ENCODE results near the gene MEX3C. TPM values are rescaled to one million over a fixed set of nuclear protein-coding genes. Genes with fewer than 3 reads are reported as not detected.
A peak's percentile ranks its signal among the peaks of the same experiment; 100 is the strongest.

The MEX3C gene
- total RNA-seq: 54.2 and 57.4 TPM in 2 replicates

DNA sequence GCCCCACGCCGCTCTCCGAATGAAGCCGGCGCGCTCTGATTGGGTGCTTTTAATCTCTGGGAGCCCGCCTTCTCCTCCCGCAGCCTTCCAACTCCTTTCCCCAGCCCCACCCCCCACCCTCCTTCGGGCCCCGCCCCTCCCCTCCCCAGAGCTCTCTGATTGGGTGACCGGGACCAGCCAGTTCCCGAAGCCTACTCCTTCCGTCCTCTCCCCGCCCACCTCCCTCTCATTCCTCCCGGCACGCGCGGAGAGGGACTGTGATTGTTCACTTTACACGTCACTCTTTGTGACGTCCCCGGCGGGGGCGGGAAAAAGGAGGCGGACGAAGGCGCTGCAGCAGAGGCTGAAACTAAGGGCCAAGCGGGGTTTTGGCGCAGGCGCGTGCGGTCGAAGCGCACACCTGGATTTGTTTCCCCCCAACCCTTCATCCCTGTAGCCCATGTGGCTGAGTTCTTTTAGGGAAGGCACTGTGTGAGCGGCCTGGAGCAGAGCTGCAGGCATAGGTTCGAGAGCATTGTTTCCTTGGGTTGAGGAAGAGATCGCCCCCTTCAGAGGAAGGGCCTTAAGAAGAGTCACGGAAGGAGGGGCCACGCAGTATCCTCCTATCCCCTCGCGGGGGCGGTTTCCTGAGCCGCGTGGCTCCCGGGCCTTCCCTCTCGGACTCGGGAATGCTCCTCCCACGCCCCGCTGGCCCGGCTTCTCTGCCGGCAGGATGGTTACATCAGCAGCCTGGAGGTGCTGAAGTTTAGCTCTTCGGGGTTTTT is at the start of gene MEX3C:
Gene MEX3C (minus strand): TSS at position 21 of the 764 bp plus-strand sequence. CDS start 361 bp downstream, outside the sequence.
- H3K27ac Mint-ChIP-seq: peak within 1 kb of the TSS; percentile 97
- DNase-seq (peak; percentile 98), ATAC-seq (ENCODE audit: low read depth) (peak; percentile 82)
- no peaks in the 10 kb centered on the region for H3K9me3 Mint-ChIP-seq
- peaks cover 15% of the 10 kb centered on the region for H3K36me3 Mint-ChIP-seq (ENCODE audit: low read depth)
- H3K4me1 Mint-ChIP-seq: peaks cover 33% of the 10 kb centered on the region
- no peaks in the 10 kb centered on the region for H3K27me3 Mint-ChIP-seq
- peak within 1 kb of the TSS; percentile 96 for H3K4me3 Mint-ChIP-seq
- ChIA-PET CTCF (interaction anchor here (2.3 to 2.9 kb wide), 2 partner anchors 11 to 45 kb away, joined by 8 to 13 read pairs; no protein-coding TSS in a partner anchor), POLR2A (interaction anchor here (0.6 to 5.1 kb wide), 24 partner anchors 9 to 1769 kb away, joined by 3 to 113 read pairs (median 6); partner anchors contain the start of genes C18orf32, ELAC1, ME2 and SMAD4)
- TF ChIP-seq, protein P1, sequence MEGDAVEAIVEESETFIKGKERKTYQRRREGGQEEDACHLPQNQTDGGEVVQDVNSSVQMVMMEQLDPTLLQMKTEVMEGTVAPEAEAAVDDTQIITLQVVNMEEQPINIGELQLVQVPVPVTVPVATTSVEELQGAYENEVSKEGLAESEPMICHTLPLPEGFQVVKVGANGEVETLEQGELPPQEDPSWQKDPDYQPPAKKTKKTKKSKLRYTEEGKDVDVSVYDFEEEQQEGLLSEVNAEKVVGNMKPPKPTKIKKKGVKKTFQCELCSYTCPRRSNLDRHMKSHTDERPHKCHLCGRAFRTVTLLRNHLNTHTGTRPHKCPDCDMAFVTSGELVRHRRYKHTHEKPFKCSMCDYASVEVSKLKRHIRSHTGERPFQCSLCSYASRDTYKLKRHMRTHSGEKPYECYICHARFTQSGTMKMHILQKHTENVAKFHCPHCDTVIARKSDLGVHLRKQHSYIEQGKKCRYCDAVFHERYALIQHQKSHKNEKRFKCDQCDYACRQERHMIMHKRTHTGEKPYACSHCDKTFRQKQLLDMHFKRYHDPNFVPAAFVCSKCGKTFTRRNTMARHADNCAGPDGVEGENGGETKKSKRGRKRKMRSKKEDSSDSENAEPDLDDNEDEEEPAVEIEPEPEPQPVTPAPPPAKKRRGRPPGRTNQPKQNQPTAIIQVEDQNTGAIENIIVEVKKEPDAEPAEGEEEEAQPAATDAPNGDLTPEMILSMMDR (IDR thresholded peaks at IDR 0.05): no peak
- intact Hi-C loops (cut with micrococcal nuclease): loop anchor here (1.0 to 5.0 kb wide), 12 partner anchors 27 to 1706 kb away; partner anchors contain the start of genes ELAC1, MBD1, ME2 and MRO

DNA sequence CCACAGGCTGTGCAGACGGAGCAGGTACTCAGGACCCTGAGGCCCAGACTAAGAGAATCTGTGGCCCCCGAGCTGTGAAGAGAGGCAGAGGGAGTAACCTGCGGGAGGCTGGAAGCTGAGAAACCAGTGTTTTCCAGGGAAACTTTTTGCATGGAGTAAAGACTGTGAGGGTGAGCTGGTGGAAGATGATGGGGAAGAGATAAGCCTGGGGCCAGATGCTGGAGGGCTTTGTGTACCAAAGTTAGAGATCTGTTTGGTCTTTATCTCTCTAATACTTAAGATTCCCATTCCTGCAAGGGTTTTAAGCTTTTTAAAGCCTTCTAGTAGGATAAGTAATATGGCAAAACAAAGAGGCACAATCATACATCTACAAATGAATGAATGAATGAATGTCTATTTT is 43.7 kb upstream of the MEX3C start:
- H3K4me1 Mint-ChIP-seq: no peaks in the 10 kb centered on the region
- TF ChIP-seq, protein P1 (IDR thresholded peaks at IDR 0.05): no peak
- POLR2A ChIA-PET: no interaction called here
- intact Hi-C loops (cut with micrococcal nuclease): no loop called here
- no peak overlapping the region for H3K27ac Mint-ChIP-seq
- ATAC-seq (ENCODE audit: low read depth) (no peak), DNase-seq (no peak)
- H3K27me3 Mint-ChIP-seq: no peaks in the 10 kb centered on the region
- no peaks in the 10 kb centered on the region for H3K36me3 Mint-ChIP-seq (ENCODE audit: low read depth)
- no peak overlapping the region for H3K4me3 Mint-ChIP-seq
- CTCF ChIA-PET: no interaction called here
- no peaks in the 10 kb centered on the region for H3K9me3 Mint-ChIP-seq

DNA sequence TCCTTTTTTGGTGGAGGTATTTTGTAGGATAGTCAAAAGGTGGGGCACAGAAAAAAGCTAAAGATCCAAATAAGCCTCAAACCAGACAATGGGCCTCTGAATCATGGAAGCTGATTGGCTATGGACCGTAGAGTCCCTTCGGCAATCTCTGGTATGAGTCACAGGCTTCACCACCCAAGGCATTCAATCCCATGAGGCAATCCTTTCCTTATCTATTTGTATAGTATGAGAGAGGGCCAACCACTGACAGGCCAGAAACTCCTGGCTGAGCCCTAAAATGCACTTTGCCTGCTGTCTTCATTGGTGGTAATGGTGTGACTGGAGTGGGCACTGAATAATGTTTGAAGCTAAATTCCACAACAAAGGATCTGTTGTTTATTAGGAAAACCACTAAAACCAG is 38.7 kb upstream of the MEX3C start:
- Mint-ChIP-seq H3K4me1 (peaks cover 3% of the 10 kb centered on the region), H3K36me3 (ENCODE audit: low read depth) (no peaks in the 10 kb centered on the region), H3K4me3 (no peak overlapping the region), H3K27ac (no peak overlapping the region), H3K9me3 (no peaks in the 10 kb centered on the region), H3K27me3 (peaks cover 3% of the 10 kb centered on the region)
- TF ChIP-seq, protein P1 (IDR thresholded peaks at IDR 0.05): no peak
- intact Hi-C loops (cut with micrococcal nuclease): no loop called here
- ATAC-seq (ENCODE audit: low read depth) (no peak), DNase-seq (no peak)
- CTCF ChIA-PET: no interaction called here
- POLR2A ChIA-PET: interaction anchor here (1.8 kb wide), 1 partner anchor 40 kb away, joined by 8 read pairs; the partner anchor contains the start of gene MEX3C

DNA sequence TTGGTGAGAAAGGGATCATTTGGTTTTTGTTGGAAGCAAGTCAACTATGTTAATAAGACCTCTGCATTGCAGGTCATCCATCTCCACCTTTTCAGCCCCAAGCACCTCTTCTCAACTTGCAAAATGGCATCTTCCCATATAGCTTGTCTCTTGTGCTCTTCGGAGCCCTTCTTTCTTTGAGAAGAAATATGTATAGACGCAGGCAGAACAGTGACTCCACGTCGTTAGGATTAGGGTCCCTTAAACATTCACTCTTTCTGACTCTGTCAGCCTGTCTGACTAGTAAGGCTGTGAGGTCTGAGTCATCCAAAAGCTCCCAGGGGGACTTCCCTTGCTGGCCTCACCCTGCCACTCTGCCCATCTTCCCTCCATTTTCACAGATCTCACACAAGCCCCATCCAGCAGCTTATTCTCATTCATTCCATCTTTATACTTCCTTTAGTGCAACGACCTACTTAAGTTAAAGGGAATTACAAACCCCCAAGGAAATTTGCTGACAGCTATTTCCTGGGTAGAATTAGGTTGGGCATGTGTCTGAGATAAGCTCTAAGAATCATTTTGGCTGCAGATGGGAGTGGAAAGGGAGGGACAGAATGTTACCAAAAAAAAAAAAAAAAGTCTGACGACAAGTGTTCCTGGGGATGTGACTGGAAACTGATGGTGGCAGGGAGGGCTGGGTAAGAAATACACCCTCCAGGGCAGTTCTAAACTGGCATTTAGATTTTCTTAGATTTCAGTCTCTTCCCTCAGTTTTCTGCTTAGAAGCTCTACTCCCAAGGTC is 37.7 kb upstream of the MEX3C start:
- peaks cover 3% of the 10 kb centered on the region for H3K4me1 Mint-ChIP-seq
- TF ChIP-seq, protein P1 (IDR thresholded peaks at IDR 0.05): no peak
- H3K36me3 Mint-ChIP-seq (ENCODE audit: low read depth): no peaks in the 10 kb centered on the region
- intact Hi-C loops (cut with micrococcal nuclease): no loop called here
- ATAC-seq (ENCODE audit: low read depth) (peak; percentile 71), DNase-seq (no peak)
- no peaks in the 10 kb centered on the region for H3K9me3 Mint-ChIP-seq
- peaks cover 3% of the 10 kb centered on the region for H3K27me3 Mint-ChIP-seq
- CTCF ChIA-PET: no interaction called here
- no peak overlapping the region for H3K27ac Mint-ChIP-seq
- POLR2A ChIA-PET: interaction anchor here (1.8 kb wide), 1 partner anchor 39 kb away, joined by 8 read pairs; the partner anchor contains the start of gene MEX3C
- no peak overlapping the region for H3K4me3 Mint-ChIP-seq
